WTC11 (cell line): ENCODE results near the gene KLHDC9.
"Not testable (repeated sequence)": the region's sequence is repeated elsewhere in the genome, so short reads cannot be mapped to it uniquely, and the experiment has no call there.

ENCODE experiments used
- ATF2 ChIP-seq: sonication (generic); formaldehyde crosslinking; IDR thresholded peaks from 2 replicates; pipeline ENCODE4 v1.8.1; 2022; ENCODE audit warnings: low read depth, missing genetic modification reagents, borderline replicate concordance
- CBFB ChIP-seq: sonication (generic); formaldehyde crosslinking; IDR thresholded peaks from 2 replicates; pipeline ENCODE4 v1.8.1; 2022; ENCODE audit warnings: mild to moderate bottlenecking, low read depth, missing genetic modification reagents
- CTCF ChIP-seq: fragments of 200-600 bp; IDR thresholded peaks from 2 replicates; pipeline ENCODE4 v1.8.0; 2022; ENCODE audit warnings: antibody characterized with exemption
- IRF1 ChIP-seq: sonication (generic); formaldehyde crosslinking; IDR thresholded peaks from 2 replicates; pipeline ENCODE4 v1.8.0; 2023; ENCODE audit warnings: missing genetic modification reagents
- JUN ChIP-seq: sonication (generic); formaldehyde crosslinking; IDR thresholded peaks from 2 replicates; pipeline ENCODE4 v1.8.0; 2023; ENCODE audit warnings: mild to moderate bottlenecking, missing genetic modification reagents
- MAX ChIP-seq: sonication (generic); formaldehyde crosslinking; IDR thresholded peaks from 2 replicates; pipeline ENCODE4 v1.8.0; 2022; ENCODE audit warnings: mild to moderate bottlenecking, missing genetic modification reagents
- MLX ChIP-seq: sonication (generic); formaldehyde crosslinking; IDR thresholded peaks from 2 replicates; pipeline ENCODE4 v1.8.1; 2023; ENCODE audit warnings: mild to moderate bottlenecking, missing genetic modification reagents, moderate library complexity
- OVOL2 ChIP-seq: fragments of 250-450 bp; sonication (Bioruptor Pico); IDR thresholded peaks from 2 replicates; pipeline ENCODE4 v1.9.0; 2021; ENCODE audit warnings: mild to moderate bottlenecking, borderline replicate concordance
- SP1 ChIP-seq: sonication (generic); formaldehyde crosslinking; conservative IDR thresholded peaks from 2 replicates; pipeline ENCODE4 v1.8.1; 2022; ENCODE audit warnings: missing genetic modification reagents
- TCF7 ChIP-seq: sonication (generic); formaldehyde crosslinking; IDR thresholded peaks from 2 replicates; pipeline ENCODE4 v1.8.0; 2022; ENCODE audit warnings: mild to moderate bottlenecking, low read depth, missing genetic modification reagents, moderate library complexity
- ZNF121 ChIP-seq: sonication (generic); formaldehyde crosslinking; IDR thresholded peaks from 2 replicates; pipeline ENCODE4 v1.8.0; 2023; ENCODE audit warnings: missing genetic modification reagents
- ZNF138 ChIP-seq: sonication (generic); formaldehyde crosslinking; conservative IDR thresholded peaks from 2 replicates; pipeline ENCODE4 v1.8.1; 2022; ENCODE audit warnings: mild to moderate bottlenecking, moderate library complexity, missing genetic modification reagents
- ZNF232 ChIP-seq: sonication (generic); formaldehyde crosslinking; IDR thresholded peaks from 2 replicates; pipeline ENCODE4 v1.8.0; 2022; ENCODE audit warnings: mild to moderate bottlenecking, missing genetic modification reagents
- ZNF423 ChIP-seq: fragments of 250-450 bp; sonication (Bioruptor Pico); IDR thresholded peaks from 2 replicates; pipeline ENCODE4 v2.1.2; 2022; ENCODE audit warnings: mild to moderate bottlenecking, moderate library complexity

GRCh38 chr1:161065681-161066080 is 32.5 kb upstream of the KLHDC9 start:
- not testable (repeated sequence) for TF ChIP-seq CTCF; ZNF423 (CRISPR knock-in tag); MLX (CRISPR knock-in tag); OVOL2 (CRISPR knock-in tag); ATF2 (CRISPR knock-in tag); ZNF121; ZNF138; CBFB (CRISPR knock-in tag); MAX (CRISPR knock-in tag); ZNF232 (CRISPR knock-in tag); SP1; JUN (CRISPR knock-in tag); TCF7 (CRISPR knock-in tag); IRF1 (CRISPR knock-in tag)
